NCI-H2196 treated with DMSO at 0.1 percent for 48 hours (cell line): ENCODE measurements around the gene CREB3.
A peak's percentile ranks its signal among the peaks of the same experiment; 100 is the strongest.

Experiments
- DNase-seq: peaks from one replicate; lab custom pipeline; 2025; ENCODE audit not compliant: unreplicated experiment; lab: John Stamatoyannopoulos, UW

Gene CREB3

GRCh38 chr9:35732185-35732799, at the start of gene CREB3, which contains the start of gene TLN1:
CREB3 (plus strand) TSS chr9:35732666; CDS start chr9:35732773, 107 bp downstream.
TLN1 (minus strand) TSS chr9:35732195; CDS start chr9:35725694, 6,501 bp downstream.
- peak; percentile 100 for DNase-seq

- no peak for DNase-seq
Observed at GRCh38 chr9:35683323-35683722, 49.1 kb upstream of the CREB3 start.

GRCh38 chr9:35684921-35685320, 47.5 kb upstream of the CREB3 start:
- DNase-seq, result no peak

GRCh38 chr9:35685506-35685905, 47.0 kb upstream of the CREB3 start:
- DNase-seq, result no peak

- no peak for DNase-seq
Observed at GRCh38 chr9:35686222-35687203, 46.0 kb upstream of the CREB3 start.

GRCh38 chr9:35687306-35687705, 45.2 kb upstream of the CREB3 start:
- no peak for DNase-seq

- DNase-seq, result no peak
Observed at GRCh38 chr9:35687972-35688557, 44.4 kb upstream of the CREB3 start.

GRCh38 chr9:35688558-35689541, 43.6 kb upstream of the CREB3 start:
- DNase-seq, result no peak

- no peak for DNase-seq
Observed at GRCh38 chr9:35689542-35690293, 42.7 kb upstream of the CREB3 start, which contains the start of gene TPM2. TPM2 (minus strand) TSS chr9:35689925; CDS start chr9:35689817, 108 bp downstream.

GRCh38 chr9:35690294-35690613, 42.2 kb upstream of the CREB3 start:
- no peak for DNase-seq

GRCh38 chr9:35690614-35691333, 41.7 kb upstream of the CREB3 start:
- peak; percentile 26 for DNase-seq

- no peak for DNase-seq
Observed at GRCh38 chr9:35691334-35691650, 41.2 kb upstream of the CREB3 start.

GRCh38 chr9:35691757-35692301, 40.6 kb upstream of the CREB3 start:
- DNase-seq, result no peak

- no peak for DNase-seq
Observed at GRCh38 chr9:35695943-35696401, 36.5 kb upstream of the CREB3 start.

GRCh38 chr9:35696520-35697215, 35.8 kb upstream of the CREB3 start:
- DNase-seq, result no peak

- DNase-seq, result no peak
Observed at GRCh38 chr9:35697486-35697885, 35.0 kb upstream of the CREB3 start.

GRCh38 chr9:35698231-35698630, 34.2 kb upstream of the CREB3 start:
- no peak for DNase-seq

- DNase-seq, result no peak
Observed at GRCh38 chr9:35700031-35700430, 32.4 kb upstream of the CREB3 start.
